Measurements from ENCODE around the gene PLXNA4.

PLXNA4 gene

GRCh38 chr7:132234711-132235110 is 341.6 kb downstream of the PLXNA4 start:
- in situ Hi-C loops (cut with HindIII; ENCODE audit: low sequenced_read_pairs), result no loop called here
- DNase-seq (ENCODE audit: low read depth), result no peak
- no peak overlapping the region for H3K4me3 ChIP-seq (ENCODE audit: low read depth, low read length)
- no peak for TF ChIP-seq CTCF (IDR thresholded peaks at IDR 0.05; ENCODE audit: low read depth, low read length, missing control alignments)

GRCh38 chr7:132232406-132232805 is 343.9 kb downstream of the PLXNA4 start:
- H3K4me3 ChIP-seq (ENCODE audit: low read depth, low read length), result no peak overlapping the region
- DNase-seq (ENCODE audit: low read depth), result no peak
- no peak for TF ChIP-seq CTCF (IDR thresholded peaks at IDR 0.05; ENCODE audit: low read depth, low read length, missing control alignments)
- in situ Hi-C loops (cut with HindIII; ENCODE audit: low sequenced_read_pairs), result no loop called here

GRCh38 chr7:132230462-132230861 is 345.8 kb downstream of the PLXNA4 start:
- no peak for DNase-seq (ENCODE audit: low read depth)
- in situ Hi-C loops (cut with HindIII; ENCODE audit: low sequenced_read_pairs), result no loop called here
- TF ChIP-seq CTCF (IDR thresholded peaks at IDR 0.05; ENCODE audit: low read depth, low read length, missing control alignments), result no peak
- no peak overlapping the region for H3K4me3 ChIP-seq (ENCODE audit: low read depth, low read length)

GRCh38 chr7:132228240-132228639 is 348.0 kb downstream of the PLXNA4 start:
- TF ChIP-seq CTCF (IDR thresholded peaks at IDR 0.05; ENCODE audit: low read depth, low read length, missing control alignments), result no peak
- H3K4me3 ChIP-seq (ENCODE audit: low read depth, low read length), result no peak overlapping the region
- in situ Hi-C loops (cut with HindIII; ENCODE audit: low sequenced_read_pairs), result no loop called here
- DNase-seq (ENCODE audit: low read depth), result no peak

GRCh38 chr7:132226957-132227290 is 349.3 kb downstream of the PLXNA4 start:
- in situ Hi-C loops (cut with HindIII; ENCODE audit: low sequenced_read_pairs), result no loop called here
- no peak for DNase-seq (ENCODE audit: low read depth)
- TF ChIP-seq CTCF (IDR thresholded peaks at IDR 0.05; ENCODE audit: low read depth, low read length, missing control alignments), result no peak
- H3K4me3 ChIP-seq (ENCODE audit: low read depth, low read length), result no peak overlapping the region

GRCh38 chr7:132226046-132226956 is 350.0 kb downstream of the PLXNA4 start:
- in situ Hi-C loops (cut with HindIII; ENCODE audit: low sequenced_read_pairs), result no loop called here
- H3K4me3 ChIP-seq (ENCODE audit: low read depth, low read length), result no peak overlapping the region
- no peak for TF ChIP-seq CTCF (IDR thresholded peaks at IDR 0.05; ENCODE audit: low read depth, low read length, missing control alignments)
- no peak for DNase-seq (ENCODE audit: low read depth)
